Measurements from ENCODE around the gene ENTPD6.

DNA sequence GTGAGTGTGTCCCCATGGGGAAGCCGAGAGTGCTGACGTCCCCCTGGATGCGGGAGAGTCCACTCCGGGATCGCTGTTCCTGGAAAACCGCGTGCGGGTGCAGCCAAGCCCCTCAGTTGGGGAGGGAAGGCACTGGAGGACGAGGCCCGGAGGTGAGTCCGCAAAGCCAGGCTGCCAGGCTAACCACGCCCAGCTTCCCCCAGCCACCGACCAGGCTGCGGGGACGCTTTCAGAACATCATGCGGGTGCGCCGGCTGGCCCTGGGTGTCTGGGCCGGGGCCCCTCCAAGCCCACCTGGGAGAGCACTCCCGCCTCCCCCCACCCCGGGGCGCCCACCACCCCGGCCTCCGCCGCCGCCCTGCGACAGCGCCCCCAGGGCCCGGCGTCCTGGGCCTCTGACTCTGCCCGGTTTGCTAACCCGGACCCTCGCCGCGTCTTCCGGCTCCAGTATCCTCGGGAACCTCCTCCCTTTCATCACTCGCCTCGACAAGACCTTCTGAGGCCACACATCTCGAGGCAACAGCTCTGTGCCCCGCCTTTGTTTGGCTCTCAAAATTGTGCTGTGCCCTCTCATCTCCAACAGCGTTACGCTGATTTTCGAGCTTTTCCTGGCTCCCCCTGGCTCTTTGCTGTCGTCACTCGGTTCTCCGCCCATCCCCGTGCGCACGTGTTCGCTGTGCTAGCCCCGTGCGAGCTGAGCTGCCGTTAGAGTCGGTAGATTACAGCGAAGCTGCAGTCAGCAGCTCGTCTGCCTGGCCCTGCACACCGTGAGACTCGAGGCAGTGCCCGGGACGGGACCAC lies 47.1 kb upstream of the ENTPD6 start:
- TF ChIP-seq, protein P1, sequence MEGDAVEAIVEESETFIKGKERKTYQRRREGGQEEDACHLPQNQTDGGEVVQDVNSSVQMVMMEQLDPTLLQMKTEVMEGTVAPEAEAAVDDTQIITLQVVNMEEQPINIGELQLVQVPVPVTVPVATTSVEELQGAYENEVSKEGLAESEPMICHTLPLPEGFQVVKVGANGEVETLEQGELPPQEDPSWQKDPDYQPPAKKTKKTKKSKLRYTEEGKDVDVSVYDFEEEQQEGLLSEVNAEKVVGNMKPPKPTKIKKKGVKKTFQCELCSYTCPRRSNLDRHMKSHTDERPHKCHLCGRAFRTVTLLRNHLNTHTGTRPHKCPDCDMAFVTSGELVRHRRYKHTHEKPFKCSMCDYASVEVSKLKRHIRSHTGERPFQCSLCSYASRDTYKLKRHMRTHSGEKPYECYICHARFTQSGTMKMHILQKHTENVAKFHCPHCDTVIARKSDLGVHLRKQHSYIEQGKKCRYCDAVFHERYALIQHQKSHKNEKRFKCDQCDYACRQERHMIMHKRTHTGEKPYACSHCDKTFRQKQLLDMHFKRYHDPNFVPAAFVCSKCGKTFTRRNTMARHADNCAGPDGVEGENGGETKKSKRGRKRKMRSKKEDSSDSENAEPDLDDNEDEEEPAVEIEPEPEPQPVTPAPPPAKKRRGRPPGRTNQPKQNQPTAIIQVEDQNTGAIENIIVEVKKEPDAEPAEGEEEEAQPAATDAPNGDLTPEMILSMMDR (IDR thresholded peaks at IDR 0.05; ENCODE audit: insufficient read depth, low read depth, low read length): no peak
- no peak for TF ChIP-seq EZH2 (IDR thresholded peaks at IDR 0.05; ENCODE audit: insufficient read depth, low read length)
